Inferior parietal cortex (tissue), 1 donor: ENCODE results near the gene GRIK2.

ENCODE experiments used
- DNase-seq: peaks from one replicate; pipeline ENCODE4 v3.0.0-alpha.2; 2016; ENCODE audit errors: extremely low spot score

Gene GRIK2

GRCh38 chr6:101537753-101538316 is 144.3 kb downstream of the GRIK2 start:
- DNase-seq: no peak

- no peak for DNase-seq
Observed at GRCh38 chr6:101539510-101540245, 146.2 kb downstream of the GRIK2 start.

DNA sequence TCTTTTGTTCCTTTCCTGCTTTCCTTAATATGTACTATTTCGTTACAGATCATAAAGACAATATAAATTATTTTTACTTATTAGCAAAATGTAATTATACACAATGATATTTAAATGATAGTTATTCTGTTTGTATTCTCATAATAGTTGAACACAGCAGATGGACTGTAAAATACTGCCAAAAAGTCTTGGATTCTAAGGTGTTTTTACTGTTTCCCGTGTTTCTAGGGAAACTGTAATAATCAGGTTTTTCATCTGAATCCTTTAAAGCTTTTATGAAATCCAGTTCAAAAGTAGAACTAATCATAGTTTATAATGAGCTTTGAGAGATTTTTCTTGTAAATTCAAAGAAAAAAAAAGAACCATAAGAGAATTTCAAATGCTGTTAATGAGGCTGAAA is 148.4 kb downstream of the GRIK2 start:
- no peak for DNase-seq

GRCh38 chr6:101543796-101544195 is 150.3 kb downstream of the GRIK2 start:
- DNase-seq: no peak

GRCh38 chr6:101544286-101544685 is 150.8 kb downstream of the GRIK2 start:
- no peak for DNase-seq

DNA sequence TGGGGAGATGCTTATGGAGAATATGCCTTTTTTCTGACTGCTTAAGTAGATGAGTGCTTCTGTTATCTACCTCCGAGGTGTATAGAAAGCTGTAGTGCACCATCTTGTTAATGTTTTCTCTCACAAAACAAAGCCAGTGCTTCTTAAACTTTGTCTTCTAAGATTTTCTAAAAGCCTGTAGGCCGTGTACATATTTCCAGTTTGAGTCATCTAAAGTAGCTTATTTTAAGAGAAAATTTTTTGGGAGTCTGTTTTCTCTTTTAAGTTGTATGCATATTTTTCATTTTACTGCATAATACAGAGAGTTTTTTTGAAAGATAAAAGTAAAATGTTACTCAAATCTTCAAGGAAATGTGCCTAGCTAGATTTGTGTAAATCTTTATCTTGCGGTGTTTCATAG is 151.7 kb downstream of the GRIK2 start:
- DNase-seq: no peak

DNA sequence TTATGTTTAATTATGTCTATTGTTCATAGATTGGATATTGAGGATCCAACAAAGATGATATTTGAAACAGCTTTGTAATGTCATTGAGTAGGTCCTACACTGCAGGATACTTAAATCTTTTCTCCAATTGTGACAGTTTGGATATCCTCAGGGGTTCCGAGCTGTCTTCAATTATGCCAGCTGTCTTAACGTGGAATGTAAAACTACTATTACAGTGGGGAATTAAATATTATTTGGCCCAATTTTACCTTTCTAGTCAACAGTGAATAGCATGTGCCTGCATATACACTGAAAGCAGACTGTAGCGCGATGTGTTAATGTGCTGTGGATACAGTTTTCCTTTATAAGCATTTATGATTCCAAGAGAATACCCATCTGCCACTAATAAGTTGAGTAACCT is 156.9 kb downstream of the GRIK2 start:
- DNase-seq: no peak

- no peak for DNase-seq
Observed at GRCh38 chr6:101554231-101554630, 160.7 kb downstream of the GRIK2 start.

- no peak for DNase-seq
Observed at GRCh38 chr6:101558712-101559111, 165.2 kb downstream of the GRIK2 start.

DNA sequence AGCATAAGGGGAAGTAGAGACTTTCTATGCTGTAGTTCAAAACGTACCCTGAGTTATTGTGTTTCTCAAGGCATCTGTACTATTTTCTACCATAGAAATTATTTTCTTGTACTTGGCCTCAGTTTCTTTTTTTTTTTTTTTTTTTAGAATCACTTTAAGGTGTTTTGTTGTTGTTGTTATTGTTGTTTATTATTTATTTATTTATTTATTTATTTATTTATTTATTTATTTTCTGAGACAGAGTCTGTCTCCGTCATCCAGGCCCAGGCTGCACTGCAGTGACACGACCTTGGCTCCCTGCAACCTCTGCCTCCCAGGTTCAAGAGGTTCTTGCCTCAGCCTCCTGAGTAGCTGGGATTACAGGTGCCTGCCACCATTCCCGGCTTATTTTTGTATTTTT is 179.1 kb downstream of the GRIK2 start:
- no peak for DNase-seq

GRCh38 chr6:101577091-101577490 is 183.6 kb downstream of the GRIK2 start:
- no peak for DNase-seq

- DNase-seq: no peak
Observed at GRCh38 chr6:101578306-101578705, 184.8 kb downstream of the GRIK2 start.

- DNase-seq: peak; percentile 20
Observed at GRCh38 chr6:101582792-101583191, 189.3 kb downstream of the GRIK2 start.

GRCh38 chr6:101585501-101585900 is 192.0 kb downstream of the GRIK2 start:
- DNase-seq: no peak

GRCh38 chr6:101588343-101588742 is 194.8 kb downstream of the GRIK2 start:
- no peak for DNase-seq

- no peak for DNase-seq
Observed at GRCh38 chr6:101595276-101595675, 201.8 kb downstream of the GRIK2 start.

GRCh38 chr6:101597693-101598092 is 204.2 kb downstream of the GRIK2 start:
- peak; percentile 29 for DNase-seq

DNA sequence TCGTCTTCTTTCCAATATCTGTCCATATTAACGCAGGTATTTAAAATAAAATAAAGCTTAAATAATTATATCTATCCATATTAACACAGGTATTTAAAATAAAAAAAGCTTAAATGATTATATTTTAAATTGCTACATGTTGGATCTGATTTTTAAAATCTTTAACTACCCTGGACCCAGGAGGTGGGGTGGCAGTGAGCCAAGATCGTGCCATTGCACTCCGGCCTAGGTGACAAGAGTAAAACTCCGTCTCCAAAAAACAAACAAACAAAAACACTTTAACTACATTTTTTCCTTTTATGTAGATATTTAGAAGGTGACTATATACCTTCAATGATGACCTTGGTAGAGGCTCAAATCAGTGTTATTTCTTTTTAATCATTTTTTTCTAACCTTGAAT is 211.9 kb downstream of the GRIK2 start:
- DNase-seq: no peak

DNA sequence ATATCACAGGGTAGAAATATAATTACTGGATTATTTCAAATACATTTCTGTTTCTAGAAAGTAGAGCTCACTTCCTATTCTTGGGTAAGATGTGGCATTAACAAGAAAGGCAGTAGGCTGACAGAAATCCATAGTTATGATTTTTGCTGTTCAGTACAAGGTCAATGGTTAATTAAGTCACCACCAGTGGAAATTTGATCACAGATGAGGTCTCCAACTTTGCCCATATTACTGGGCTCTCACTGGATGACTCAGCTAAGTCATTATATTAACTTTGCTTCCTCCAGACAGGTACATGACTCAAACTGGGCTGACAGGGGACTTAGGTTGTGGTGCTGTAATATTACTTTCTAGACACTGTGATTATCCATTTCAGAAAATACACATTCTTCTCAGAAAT is 212.4 kb downstream of the GRIK2 start:
- DNase-seq: no peak

GRCh38 chr6:101607111-101607690 is 213.7 kb downstream of the GRIK2 start:
- DNase-seq: no peak

DNA sequence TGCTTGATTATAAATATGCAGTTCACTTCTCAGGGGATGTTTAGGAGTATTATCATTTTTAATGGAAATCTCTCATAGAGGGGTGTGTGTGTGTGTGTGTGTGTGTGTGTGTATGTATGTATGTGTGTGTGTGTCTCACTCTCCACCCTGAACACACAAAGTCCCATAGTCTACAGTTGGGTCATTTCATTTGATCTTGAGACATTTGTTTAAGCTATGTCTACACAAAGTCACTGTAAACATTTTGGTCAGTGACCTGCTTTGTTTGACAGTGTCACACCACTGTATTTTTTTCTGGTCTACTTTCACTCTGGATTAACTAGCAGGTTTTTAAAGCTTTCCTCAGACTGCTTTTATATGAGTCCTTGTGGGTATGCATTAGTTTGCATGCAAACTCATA is 215.2 kb downstream of the GRIK2 start:
- no peak for DNase-seq

DNA sequence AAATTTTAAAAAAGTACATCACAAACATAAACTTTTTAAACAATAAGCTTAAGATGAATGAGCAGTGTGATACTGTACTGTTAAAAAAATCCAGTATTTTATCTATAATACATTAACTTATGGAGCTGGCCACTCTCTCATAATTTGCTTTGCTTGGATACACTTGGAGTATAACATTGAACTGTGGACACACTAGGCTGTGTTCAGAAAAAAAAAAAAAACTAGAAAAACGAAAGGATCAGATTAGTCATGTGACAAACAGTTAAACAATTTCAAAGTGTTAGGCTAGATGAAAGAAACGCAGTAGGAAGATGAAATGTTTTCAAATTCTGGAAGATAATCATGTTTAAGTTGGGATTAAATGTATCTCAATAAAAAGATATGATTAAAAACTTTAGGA is 220.0 kb downstream of the GRIK2 start:
- no peak for DNase-seq

DNA sequence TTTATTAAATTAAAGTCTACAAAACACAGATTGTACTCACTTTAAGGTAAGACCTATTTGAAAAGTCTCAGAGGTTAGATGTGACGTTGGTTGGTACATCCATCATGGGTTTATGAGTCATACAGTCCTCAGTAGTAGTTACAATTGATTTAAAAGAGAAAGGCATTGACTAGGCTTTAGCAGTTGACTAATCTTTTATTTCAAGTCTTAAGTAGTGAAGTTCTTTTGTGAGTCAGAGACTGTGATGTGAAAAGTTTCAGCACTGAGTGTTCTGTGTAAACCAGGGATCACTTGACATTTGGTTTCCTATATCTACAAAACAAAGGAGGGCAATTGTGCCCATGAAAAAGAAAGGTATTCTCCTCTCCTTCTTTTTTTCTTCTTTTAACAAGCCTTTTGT is 221.3 kb downstream of the GRIK2 start:
- no peak for DNase-seq
